HepG2 (cell line): ENCODE results near the gene IRS1. TPM values are rescaled to one million over a fixed set of nuclear protein-coding genes. Genes with fewer than 3 reads are reported as not detected.

Source experiments
- ARID2 ChIP-seq: sonication (generic); formaldehyde crosslinking; IDR thresholded peaks from 2 replicates; pipeline ENCODE4 v1.8.1; 2022; ENCODE audit warnings: mild to moderate bottlenecking, missing genetic modification reagents, borderline replicate concordance
- ARID3A ChIP-seq: IDR thresholded peaks from 2 replicates; pipeline ENCODE4 v1.6.1; 2012; ENCODE audit warnings: low read depth, low read length, improper control_type of control experiment
- ATF4 ChIP-seq, 2 experiments: fragments of 450-650 bp in 1 of 2; sonication (generic) in 1 of 2; formaldehyde crosslinking; IDR thresholded peaks; 2 replicates each; pipeline versions ENCODE4 v1.5.0 to v1.8.0; 2020 to 2022; ENCODE audit warnings: mild to moderate bottlenecking in 1 of 2, missing genetic modification reagents in 1 of 2
- CBX2 ChIP-seq, 2 experiments: fragments of 200-600 bp in 1 of 2; sonication (generic); formaldehyde crosslinking in 1 of 2; IDR thresholded peaks; 2 replicates each; pipeline versions ENCODE4 v1.7.0 to v1.8.1; 2018 to 2022; ENCODE audit warnings: low read depth in 2 of 2, low read length in 1 of 2, mild to moderate bottlenecking in 1 of 2, missing genetic modification reagents in 1 of 2
- DNMT3B ChIP-seq: conservative IDR thresholded peaks from 2 replicates; pipeline ENCODE4 v1.6.1; 2016; ENCODE audit warnings: missing biosample characterization, control low read depth
- GATAD1 ChIP-seq: IDR thresholded peaks from 2 replicates; pipeline ENCODE4 v1.6.1; 2016; ENCODE audit warnings: missing genetic modification reagents, missing compliant biosample characterization
- HCFC1 ChIP-seq: fragments of 150-350 bp; IDR thresholded peaks from 2 replicates; pipeline ENCODE4 v1.6.1; 2014; ENCODE audit warnings: low read depth, low read length
- HOXD1 ChIP-seq: sonication (generic); formaldehyde crosslinking; IDR thresholded peaks from 2 replicates; pipeline ENCODE4 v1.5.0; 2020; ENCODE audit warnings: missing genetic modification reagents
- JDP2 ChIP-seq: sonication (generic); formaldehyde crosslinking; IDR thresholded peaks from 2 replicates; pipeline ENCODE4 v1.8.1; 2022; ENCODE audit warnings: missing genetic modification reagents, borderline replicate concordance
- KDM5B ChIP-seq: sonication (generic); formaldehyde crosslinking; IDR thresholded peaks from 2 replicates; pipeline ENCODE4 v1.4.0; 2020; ENCODE audit warnings: missing genetic modification reagents, mild to moderate bottlenecking, borderline replicate concordance
- MAFG ChIP-seq: sonication (generic); formaldehyde crosslinking; IDR thresholded peaks from 2 replicates; pipeline ENCODE4 v1.5.1; 2020; ENCODE audit warnings: mild to moderate bottlenecking, missing genetic modification reagents
- NCOA2 ChIP-seq: sonication (generic); formaldehyde crosslinking; IDR thresholded peaks from 2 replicates; pipeline ENCODE4 v1.8.0; 2022; ENCODE audit warnings: inconsistent platforms
- NFKBIZ ChIP-seq: IDR thresholded peaks from 2 replicates; pipeline ENCODE4 v1.6.1; 2018; ENCODE audit warnings: missing genetic modification reagents, missing compliant biosample characterization
- RXRA ChIP-seq: sonication (generic); formaldehyde crosslinking; IDR thresholded peaks from 2 replicates; pipeline ENCODE4 v1.5.1; 2020; ENCODE audit warnings: missing genetic modification reagents
- SRSF1 ChIP-seq: fragments of 200-400 bp; formaldehyde crosslinking; optimal IDR thresholded peaks from 2 replicates; pipeline ENCODE3; 2017; ENCODE audit warnings: mild to moderate bottlenecking, low read depth, low read length, moderate library complexity
- TIGD3 ChIP-seq: sonication (generic); formaldehyde crosslinking; IDR thresholded peaks from 2 replicates; pipeline ENCODE4 v1.5.1; 2020; ENCODE audit warnings: mild to moderate bottlenecking, missing genetic modification reagents, borderline replicate concordance
- U2AF1 ChIP-seq: fragments of 200-400 bp; formaldehyde crosslinking; optimal IDR thresholded peaks from 2 replicates; pipeline ENCODE3; 2017; ENCODE audit warnings: mild to moderate bottlenecking, low read depth, low read length
- ZBTB20 ChIP-seq: sonication (generic); formaldehyde crosslinking; IDR thresholded peaks from 2 replicates; pipeline ENCODE4 v1.8.1; 2023; ENCODE audit warnings: missing genetic modification reagents, low read depth, mild to moderate bottlenecking, borderline replicate concordance
- ZMYM2 ChIP-seq: sonication (generic); formaldehyde crosslinking; IDR thresholded peaks from 2 replicates; pipeline ENCODE4 v1.8.0; 2022; ENCODE audit warnings: mild to moderate bottlenecking, missing genetic modification reagents
- ZNF350 ChIP-seq: sonication (generic); formaldehyde crosslinking; IDR thresholded peaks from 2 replicates; pipeline ENCODE4 v1.4.0; 2020; ENCODE audit warnings: mild to moderate bottlenecking, low read depth, missing genetic modification reagents, borderline replicate concordance
- ZNF354B ChIP-seq: sonication (generic); formaldehyde crosslinking; IDR thresholded peaks from 2 replicates; pipeline ENCODE4 v1.8.0; 2022; ENCODE audit warnings: mild to moderate bottlenecking, missing genetic modification reagents
- ZNF629 ChIP-seq: sonication (generic); formaldehyde crosslinking; conservative IDR thresholded peaks from 2 replicates; pipeline ENCODE4 v1.5.0; 2020; ENCODE audit warnings: missing genetic modification reagents
- ZNF766 ChIP-seq: sonication (generic); formaldehyde crosslinking; IDR thresholded peaks from 2 replicates; pipeline ENCODE4 v1.5.0; 2020; ENCODE audit warnings: missing genetic modification reagents, borderline replicate concordance
- ZNF773 ChIP-seq: sonication (generic); formaldehyde crosslinking; IDR thresholded peaks from 2 replicates; pipeline ENCODE4 v1.4.0; 2020; ENCODE audit warnings: missing genetic modification reagents, borderline replicate concordance
- ZNF776 ChIP-seq: sonication (generic); formaldehyde crosslinking; IDR thresholded peaks from 2 replicates; pipeline ENCODE4 v1.4.0; 2020; ENCODE audit warnings: mild to moderate bottlenecking, missing genetic modification reagents
- ZNF800 ChIP-seq: sonication (generic); formaldehyde crosslinking; IDR thresholded peaks from 2 replicates; pipeline ENCODE4 v1.4.0; 2020; ENCODE audit warnings: missing genetic modification reagents
- ZNF879 ChIP-seq: sonication (generic); formaldehyde crosslinking; IDR thresholded peaks from 2 replicates; pipeline ENCODE4 v1.8.1; 2023; ENCODE audit warnings: missing genetic modification reagents
- polyA plus RNA-seq, 8 experiments: library from polyadenylated mRNA; depleted of rRNA in 3 of 8; stranded (reverse) in 7 of 8; unstranded in 1 of 8; fragments of >200 nt; fragmentation: Illumina TruSeq in 4 of 8; extraction: Trizol in 4 of 8; gene quantifications; 2 replicates each; pipeline versions ENCODE4 v1.2.1 to v1.2.3, GENCODE V29; 2011 to 2016; ENCODE audit warnings: low read depth in 4 of 8, missing spikeins in 1 of 8, mixed read lengths in 1 of 8; ENCODE audit not compliant: insufficient read depth in 1 of 8
- total RNA-seq, 5 experiments: library from RNA; depleted of rRNA; stranded (reverse); fragments of >200 nt; fragmentation: Illumina TruSeq; extraction: Trizol; gene quantifications; 2 replicates each; pipeline ENCODE4 v1.2.3, GENCODE V29; 2016; ENCODE audit warnings: low read depth in 1 of 5

IRS1 gene
- total and polyA plus RNA-seq, 2 of the 13 experiments (the other 11 are each of a cell fraction or from before 2014, with no cell fraction given): 8.7 to 9.0 TPM

- TF ChIP-seq ZNF800 (CRISPR knock-in tag) (no peak), KDM5B (CRISPR knock-in tag) (no peak), ZMYM2 (CRISPR knock-in tag) (no peak), RXRA (CRISPR knock-in tag) (no peak), ZNF776 (CRISPR knock-in tag) (no peak), CBX2 (IDR thresholded peaks at IDR 0.05; ENCODE audit: low read depth, low read length) (no peak), CBX2 (CRISPR knock-in tag; IDR thresholded peaks at IDR 0.05; ENCODE audit: low read depth) (no peak), ZNF350 (no peak), ZNF766 (CRISPR knock-in tag) (no peak), ATF4 (CRISPR knock-in tag; IDR thresholded peaks at IDR 0.05) (no peak), NFKBIZ (CRISPR knock-in tag) (no peak), HOXD1 (CRISPR knock-in tag) (no peak), ZNF629 (CRISPR knock-in tag) (no peak), U2AF1 (no peak), ARID2 (CRISPR knock-in tag) (no peak), ZNF773 (CRISPR knock-in tag) (no peak), ZBTB20 (no peak), MAFG (CRISPR knock-in tag) (no peak), HCFC1 (no peak), JDP2 (no peak), GATAD1 (CRISPR knock-in tag) (no peak), NCOA2 (CRISPR knock-in tag) (no peak), SRSF1 (no peak), TIGD3 (CRISPR knock-in tag) (no peak), ZNF879 (CRISPR knock-in tag) (no peak), ARID3A (no peak), DNMT3B (CRISPR knock-in tag) (no peak), ZNF354B (CRISPR knock-in tag) (no peak)
These were observed 108.4 kb downstream of the IRS1 start (continued) for GRCh38 chr2:226691255-226691654.
